DND-41 (cell line): ENCODE measurements around the gene NUP35.

ENCODE experiments used
- ATAC-seq: fragments of 200-7000 bp; cut with Tn5 transposase; 3 replicates; pipeline ENCODE4 v1.9.1; 2021; ENCODE audit warnings: low read depth; ENCODE audit not compliant: insufficient read depth
- DNase-seq: peaks from one replicate; pipeline ENCODE4 v3.0.0-alpha.2; 2020
- H2AFZ ChIP-seq: 2 replicates; pipeline ENCODE4 v1.6.0; 2012; ENCODE audit warnings: low read depth, low read length
- H3K27ac ChIP-seq: 2 replicates; pipeline ENCODE4 v1.5.1; 2012; ENCODE audit warnings: low read length, inconsistent platforms
- H3K27me3 ChIP-seq: fragments of 200-600 bp; sonication (generic); 2 replicates; pipeline ENCODE4 v1.6.0; 2012; ENCODE audit warnings: low read length, mild to moderate bottlenecking, inconsistent platforms; ENCODE audit not compliant: insufficient read depth, poor library complexity
- H3K36me3 ChIP-seq: 2 replicates; pipeline ENCODE4 v1.5.1; 2012; ENCODE audit warnings: low read length, inconsistent platforms; ENCODE audit not compliant: insufficient read depth
- H3K4me1 ChIP-seq: 2 replicates; pipeline ENCODE4 v1.5.1; 2012; ENCODE audit warnings: mild to moderate bottlenecking, low read length; ENCODE audit not compliant: insufficient read depth
- H3K4me2 ChIP-seq: 2 replicates; pipeline ENCODE4 v1.6.0; 2012; ENCODE audit warnings: mild to moderate bottlenecking, moderate library complexity, low read length, inconsistent platforms; ENCODE audit not compliant: insufficient read depth
- H3K4me3 ChIP-seq, 2 experiments: fragments of 200-600 bp in 1 of 2; shearing (Covaris generic) in 1 of 2; 2 replicates each; pipeline ENCODE4 v1.5.1; 2012 to 2016; ENCODE audit warnings: inconsistent platforms in 2 of 2, low read length in 2 of 2, mild to moderate bottlenecking in 2 of 2, low read depth in 1 of 2, moderate library complexity in 1 of 2
- H3K79me2 ChIP-seq: 2 replicates; pipeline ENCODE4 v1.6.0; 2012; ENCODE audit warnings: low read length, inconsistent platforms; ENCODE audit not compliant: insufficient read depth
- H3K9ac ChIP-seq: 2 replicates; pipeline ENCODE4 v1.6.0; 2012; ENCODE audit warnings: low read depth, mild to moderate bottlenecking, inconsistent platforms, low read length, moderate library complexity
- H3K9me3 ChIP-seq: 2 replicates; pipeline ENCODE4 v1.5.1; 2012; ENCODE audit warnings: low read length, moderate library complexity, mild to moderate bottlenecking, inconsistent platforms; ENCODE audit not compliant: insufficient read depth, severe bottlenecking
- H4K20me1 ChIP-seq: 2 replicates; pipeline ENCODE4 v1.6.0; 2012; ENCODE audit warnings: low read length; ENCODE audit not compliant: insufficient read depth
- EZH2 ChIP-seq: IDR thresholded peaks from 3 replicates; pipeline ENCODE4 v1.6.1; 2012; ENCODE audit warnings: borderline replicate concordance, low read depth, mild to moderate bottlenecking, moderate library complexity, low read length, inconsistent platforms; ENCODE audit not compliant: severe bottlenecking
- TF ChIP-seq, protein P1 (sequence below): IDR thresholded peaks from 2 replicates; pipeline ENCODE4 v1.5.1; 2012; ENCODE audit warnings: borderline replicate concordance, low read length, moderate library complexity, mild to moderate bottlenecking; ENCODE audit not compliant: poor library complexity, severe bottlenecking; ENCODE audit errors: extremely low read depth

Gene NUP35

GRCh38 chr2:183091318-183091953 is 32.8 kb upstream of the NUP35 start:
- H3K36me3 ChIP-seq: no peaks in the 10 kb centered on the region
- H4K20me1 ChIP-seq: no peaks in the 10 kb centered on the region
- H3K9me3 ChIP-seq: no peaks in the 10 kb centered on the region
- TF ChIP-seq, protein P1, sequence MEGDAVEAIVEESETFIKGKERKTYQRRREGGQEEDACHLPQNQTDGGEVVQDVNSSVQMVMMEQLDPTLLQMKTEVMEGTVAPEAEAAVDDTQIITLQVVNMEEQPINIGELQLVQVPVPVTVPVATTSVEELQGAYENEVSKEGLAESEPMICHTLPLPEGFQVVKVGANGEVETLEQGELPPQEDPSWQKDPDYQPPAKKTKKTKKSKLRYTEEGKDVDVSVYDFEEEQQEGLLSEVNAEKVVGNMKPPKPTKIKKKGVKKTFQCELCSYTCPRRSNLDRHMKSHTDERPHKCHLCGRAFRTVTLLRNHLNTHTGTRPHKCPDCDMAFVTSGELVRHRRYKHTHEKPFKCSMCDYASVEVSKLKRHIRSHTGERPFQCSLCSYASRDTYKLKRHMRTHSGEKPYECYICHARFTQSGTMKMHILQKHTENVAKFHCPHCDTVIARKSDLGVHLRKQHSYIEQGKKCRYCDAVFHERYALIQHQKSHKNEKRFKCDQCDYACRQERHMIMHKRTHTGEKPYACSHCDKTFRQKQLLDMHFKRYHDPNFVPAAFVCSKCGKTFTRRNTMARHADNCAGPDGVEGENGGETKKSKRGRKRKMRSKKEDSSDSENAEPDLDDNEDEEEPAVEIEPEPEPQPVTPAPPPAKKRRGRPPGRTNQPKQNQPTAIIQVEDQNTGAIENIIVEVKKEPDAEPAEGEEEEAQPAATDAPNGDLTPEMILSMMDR: no peak
- TF ChIP-seq EZH2: no peak
- no peaks in the 10 kb centered on the region for H3K27me3 ChIP-seq
- ATAC-seq: no peak
- H3K4me3 ChIP-seq: no peak overlapping the region
- no peaks in the 10 kb centered on the region for H3K79me2 ChIP-seq
- no peak overlapping the region for H3K9ac ChIP-seq
- H3K4me1 ChIP-seq: no peaks in the 10 kb centered on the region
- DNase-seq: no peak
- no peak overlapping the region for H3K4me2 ChIP-seq
- no peak overlapping the region for H3K27ac ChIP-seq
- no peak overlapping the region for H2AFZ ChIP-seq

DNA sequence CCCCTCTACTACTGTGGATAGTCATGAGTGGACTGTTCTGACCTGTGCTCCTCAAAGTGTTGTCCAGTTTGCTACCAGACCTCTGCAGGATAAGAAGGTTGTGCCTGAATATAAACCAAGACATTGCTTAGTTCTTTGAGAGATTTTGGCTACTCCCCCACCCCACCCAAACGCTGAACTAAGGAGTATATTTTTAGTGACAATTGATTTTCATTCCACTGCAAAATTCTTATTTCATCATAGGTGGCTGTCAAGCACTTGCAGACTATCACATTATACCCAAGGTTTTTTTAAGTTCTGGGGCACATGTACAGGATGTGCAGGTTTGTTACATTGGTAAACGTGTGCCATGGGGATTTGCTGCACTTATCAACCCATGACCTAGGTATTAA is 32.3 kb upstream of the NUP35 start:
- H3K9me3 ChIP-seq: no peaks in the 10 kb centered on the region
- DNase-seq: no peak
- ATAC-seq: no peak
- no peaks in the 10 kb centered on the region for H3K27me3 ChIP-seq
- H3K4me2 ChIP-seq: no peak overlapping the region
- no peak overlapping the region for H3K4me3 ChIP-seq
- H2AFZ ChIP-seq: no peak overlapping the region
- H3K4me1 ChIP-seq: no peaks in the 10 kb centered on the region
- no peaks in the 10 kb centered on the region for H3K79me2 ChIP-seq
- H4K20me1 ChIP-seq: no peaks in the 10 kb centered on the region
- no peak overlapping the region for H3K27ac ChIP-seq
- H3K36me3 ChIP-seq: no peaks in the 10 kb centered on the region
- TF ChIP-seq, protein P1: no peak
- H3K9ac ChIP-seq: no peak overlapping the region

DNA sequence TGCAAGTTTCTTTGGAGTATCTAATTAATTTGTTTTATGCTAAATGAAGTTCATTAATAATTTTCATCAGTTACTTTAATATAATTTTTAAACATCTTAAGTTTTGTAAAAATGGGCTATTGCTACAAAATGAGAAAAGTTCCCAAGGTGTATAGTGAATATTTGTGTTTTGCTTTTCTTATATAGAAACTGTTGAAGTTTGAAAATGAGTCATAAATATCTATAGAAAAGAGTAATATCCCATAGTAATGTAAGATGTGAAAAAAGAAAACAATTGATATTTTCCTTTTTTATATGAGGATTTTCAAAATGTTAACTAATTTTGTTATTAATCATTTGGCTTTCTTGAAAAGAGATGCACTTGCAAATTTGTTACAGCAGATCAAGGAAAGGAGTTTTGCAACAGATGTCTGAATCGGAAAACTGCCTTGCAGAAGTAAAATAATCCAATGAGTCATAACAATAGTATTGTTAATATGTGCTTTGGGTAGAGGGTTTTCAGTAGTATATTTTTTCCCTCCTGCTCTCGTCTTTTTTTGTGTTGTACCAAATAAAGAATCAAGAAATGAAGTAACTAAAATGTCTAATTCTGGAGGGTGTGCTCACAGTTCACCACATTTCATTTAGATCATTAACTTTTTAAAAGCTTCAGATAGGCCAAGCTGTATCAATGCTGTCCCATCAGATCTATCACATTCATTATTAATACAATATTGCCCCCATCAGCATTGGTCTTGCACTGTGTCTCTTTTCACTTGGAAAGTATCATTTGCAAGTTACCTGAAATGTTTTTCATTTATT is 30.2 kb upstream of the NUP35 start:
- Histone ChIP-seq H3K27ac (no peak overlapping the region), H3K79me2 (no peaks in the 10 kb centered on the region), H3K36me3 (no peaks in the 10 kb centered on the region), H4K20me1 (no peaks in the 10 kb centered on the region), H3K4me3 (no peak overlapping the region), H3K9me3 (no peaks in the 10 kb centered on the region), H3K4me2 (no peak overlapping the region), H2AFZ (no peak overlapping the region), H3K27me3 (no peaks in the 10 kb centered on the region), H3K9ac (no peak overlapping the region), H3K4me1 (no peaks in the 10 kb centered on the region)
- ATAC-seq (no peak), DNase-seq (no peak)
- TF ChIP-seq, protein P1: peak; percentile 8
- TF ChIP-seq EZH2: no peak
